ENCODE measurements around the gene PREB.

The PREB gene

DNA sequence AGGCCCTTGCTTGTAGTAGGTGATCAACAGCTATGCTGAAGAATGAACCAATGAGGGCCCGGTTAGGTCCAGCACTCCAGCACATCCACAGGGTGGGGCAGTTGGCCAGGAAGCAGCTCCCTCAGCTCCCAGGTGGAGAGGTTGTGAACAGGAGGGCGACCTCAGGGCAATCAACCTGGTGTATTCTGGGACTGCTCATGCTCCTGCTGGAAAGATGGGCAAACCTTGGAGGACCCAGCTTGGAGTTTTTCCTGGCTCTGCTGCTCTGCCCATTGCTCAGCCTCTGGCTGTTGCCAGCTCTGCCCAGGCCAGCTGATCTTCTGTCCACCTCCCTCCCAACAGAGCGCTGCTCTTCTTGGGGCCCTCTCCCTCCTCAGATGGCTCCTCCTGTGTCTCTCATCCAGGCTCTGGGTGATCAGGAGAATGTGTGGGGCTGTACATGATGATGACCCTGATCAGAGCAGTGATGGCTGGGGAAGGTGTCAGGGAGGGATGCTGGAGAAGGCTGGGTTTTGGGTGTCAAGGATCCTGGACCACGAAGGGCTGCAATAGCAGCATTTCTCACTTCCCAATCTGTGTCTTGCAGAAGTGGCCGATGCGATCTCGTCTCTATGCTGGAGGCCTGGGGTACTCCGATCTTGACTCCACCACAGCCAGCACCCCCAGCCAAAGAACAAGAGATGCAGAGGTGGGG is 17.8 kb upstream of the PREB start:
- DNase-seq (ENCODE audit: low read depth) = no peak
- TF ChIP-seq CTCF (IDR thresholded peaks at IDR 0.05; ENCODE audit: control insufficient read depth, extremely low read depth, insufficient read depth) = no peak
- no peak overlapping the region for H3K4me3 ChIP-seq (ENCODE audit: low read depth, low read length)

GRCh38 chr2:27150639-27151230 is 16.3 kb upstream of the PREB start:
- no peak overlapping the region for H3K4me3 ChIP-seq (ENCODE audit: low read depth, low read length)
- no peak for TF ChIP-seq CTCF (IDR thresholded peaks at IDR 0.05; ENCODE audit: control insufficient read depth, extremely low read depth, insufficient read depth)

DNA sequence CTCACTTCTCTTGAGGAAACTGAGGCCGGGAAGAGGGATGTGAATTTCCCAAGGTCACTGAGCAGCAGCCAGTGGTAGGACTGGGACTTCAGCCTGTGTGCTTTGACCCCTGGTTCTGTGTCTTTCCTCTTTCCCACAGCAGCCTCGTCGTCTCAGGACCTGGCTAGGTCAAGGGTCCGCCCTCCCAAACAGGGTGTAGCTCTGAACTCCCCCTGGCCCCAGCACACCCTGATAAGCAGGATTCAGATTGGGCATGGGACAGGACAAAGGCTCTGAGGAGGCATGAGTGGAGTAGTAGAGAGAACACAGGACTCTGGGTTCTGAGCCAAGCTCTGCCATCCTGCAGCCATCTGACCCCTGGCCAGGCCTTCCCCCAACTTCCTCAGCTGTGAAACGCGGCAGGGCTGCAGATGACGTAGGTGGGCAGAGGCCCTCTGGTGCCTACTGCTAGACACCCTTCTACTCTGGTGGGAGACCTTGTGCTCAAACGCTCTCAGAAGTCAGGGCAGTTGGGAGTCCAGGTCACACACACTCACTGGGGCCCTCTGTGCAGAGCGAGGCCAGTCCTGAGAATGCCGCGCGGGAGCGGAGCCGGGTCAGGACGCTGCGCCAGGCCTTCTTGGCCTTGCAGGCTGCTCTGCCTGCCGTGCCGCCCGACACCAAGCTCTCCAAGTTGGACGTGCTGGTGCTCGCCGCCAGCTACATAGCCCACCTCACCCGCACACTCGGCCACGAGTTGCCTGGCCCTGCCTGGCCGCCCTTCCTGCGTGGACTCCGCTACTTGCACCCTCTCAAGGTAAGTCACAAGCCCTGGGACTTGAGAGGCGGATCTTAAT is 15.4 kb upstream of the PREB start:
- DNase-seq (ENCODE audit: low read depth) = no peak
- no peak for TF ChIP-seq CTCF (IDR thresholded peaks at IDR 0.05; ENCODE audit: control insufficient read depth, extremely low read depth, insufficient read depth)
- no peak overlapping the region for H3K4me3 ChIP-seq (ENCODE audit: low read depth, low read length)

More at GRCh38 chr2:27150639-27151230, 16.3 kb upstream of the PREB start:
- no peak for DNase-seq (ENCODE audit: low read depth)

DNA sequence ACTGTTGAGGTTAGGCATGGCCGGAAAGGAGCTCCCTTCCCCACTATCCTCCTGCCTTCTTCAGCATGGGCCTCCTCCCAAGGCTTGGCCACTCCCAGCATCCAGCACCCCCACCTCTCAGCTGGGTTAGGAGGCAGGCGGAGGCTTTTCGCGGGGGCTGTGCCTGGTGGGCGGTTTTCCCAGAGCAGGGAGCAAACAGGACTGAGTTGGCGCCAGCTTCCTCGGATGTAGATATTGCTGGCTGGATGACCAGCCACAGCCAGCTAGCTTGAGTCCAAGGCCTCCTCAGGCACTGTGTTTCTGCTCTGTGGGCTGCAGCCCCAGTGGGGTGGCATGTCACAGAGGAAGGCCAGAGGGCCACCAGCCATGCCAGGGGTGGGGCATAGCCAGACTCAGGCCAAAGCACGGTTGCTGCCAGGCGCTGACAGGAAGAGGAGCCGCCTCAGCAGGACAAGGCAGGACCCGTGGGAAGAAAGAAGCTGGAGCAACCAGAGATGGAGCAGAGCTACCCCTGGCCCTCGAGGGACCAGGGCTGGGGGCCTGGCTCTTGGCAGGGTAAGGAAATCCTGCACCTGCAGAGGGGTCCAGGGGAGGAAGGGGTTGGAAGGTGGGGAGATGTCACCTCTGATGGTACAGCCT is 14.5 kb upstream of the PREB start, which contains the start of gene TCF23:
TCF23 (plus strand) TSS at position 204 of the 639 bp plus-strand sequence; CDS start at position 334, 130 bp downstream.
- no peak for DNase-seq (ENCODE audit: low read depth)
- H3K4me3 ChIP-seq (ENCODE audit: low read depth, low read length) = no peak within 1 kb of the TSS
- TF ChIP-seq CTCF (IDR thresholded peaks at IDR 0.05; ENCODE audit: control insufficient read depth, extremely low read depth, insufficient read depth) = no peak

GRCh38 chr2:27147935-27148334 is 13.5 kb upstream of the PREB start:
- TF ChIP-seq CTCF (IDR thresholded peaks at IDR 0.05; ENCODE audit: control insufficient read depth, extremely low read depth, insufficient read depth) = no peak
- no peak for DNase-seq (ENCODE audit: low read depth)

DNA sequence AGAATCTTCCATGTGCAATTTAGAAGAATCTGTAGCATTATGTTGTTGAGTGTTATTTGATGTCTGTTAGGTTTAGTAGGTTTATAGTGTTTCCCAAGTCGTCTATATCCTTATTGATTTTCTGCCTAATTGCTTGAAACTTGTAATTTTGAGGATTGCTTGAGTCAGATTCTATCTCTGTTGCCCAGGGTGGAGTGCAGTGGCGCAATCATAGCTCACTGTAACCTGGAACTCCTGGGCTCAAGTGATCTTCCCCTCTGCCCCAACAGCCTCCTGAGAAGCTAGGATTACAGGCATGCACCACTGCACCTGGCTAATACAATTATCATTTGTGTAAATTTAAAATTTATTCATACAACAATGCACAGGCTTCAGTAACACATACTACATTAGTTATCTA is 11.2 kb upstream of the PREB start:
- no peak for DNase-seq (ENCODE audit: low read depth)
- no peak for TF ChIP-seq CTCF (IDR thresholded peaks at IDR 0.05; ENCODE audit: control insufficient read depth, extremely low read depth, insufficient read depth)
- H3K4me3 ChIP-seq (ENCODE audit: low read depth, low read length) = no peak overlapping the region

More at GRCh38 chr2:27147935-27148334, 13.5 kb upstream of the PREB start:
- H3K4me3 ChIP-seq (ENCODE audit: low read depth, low read length) = no peak overlapping the region

Measured in LNCaP clone FGC (cell line).